SHP77 treated with DMSO at 0.1 percent for 48 hours (cell line): ENCODE data around the gene CYP2U1.
"Not testable (repeated sequence)": the region's sequence is repeated elsewhere in the genome, so short reads cannot be mapped to it uniquely, and the experiment has no call there.

Experiments used
- DNase-seq: peaks from one replicate; lab custom pipeline; 2025; lab: John Stamatoyannopoulos, UW

CYP2U1 gene

GRCh38 chr4:107930821-107931774, at the start of gene CYP2U1:
TSS of gene CYP2U1 (plus strand) at chr4:107931549. CDS start at chr4:107931644, 95 bp downstream.
- DNase-seq: peak; percentile 62

GRCh38 chr4:107885865-107886264, 45.5 kb upstream of the CYP2U1 start:
- no peak for DNase-seq

GRCh38 chr4:107888237-107888636, 43.1 kb upstream of the CYP2U1 start:
- DNase-seq: no peak

- no peak for DNase-seq
These were observed 40.6 kb upstream of the CYP2U1 start for GRCh38 chr4:107890779-107891178.

GRCh38 chr4:107891299-107891698, 40.0 kb upstream of the CYP2U1 start:
- no peak for DNase-seq

- no peak for DNase-seq
These were observed 37.9 kb upstream of the CYP2U1 start for GRCh38 chr4:107893171-107894137.

GRCh38 chr4:107894138-107894603, 37.2 kb upstream of the CYP2U1 start:
- no peak for DNase-seq

GRCh38 chr4:107896158-107896645, 35.1 kb upstream of the CYP2U1 start:
- no peak for DNase-seq

GRCh38 chr4:107896646-107897045, 34.7 kb upstream of the CYP2U1 start:
- no peak for DNase-seq

- DNase-seq: no peak
These were observed 33.5 kb upstream of the CYP2U1 start for GRCh38 chr4:107897823-107898222.

GRCh38 chr4:107900067-107900466, 31.3 kb upstream of the CYP2U1 start:
- no peak for DNase-seq

GRCh38 chr4:107900508-107900907, 30.8 kb upstream of the CYP2U1 start:
- no peak for DNase-seq

GRCh38 chr4:107901213-107901934, 30.0 kb upstream of the CYP2U1 start:
- DNase-seq: no peak

GRCh38 chr4:107902715-107903114, 28.6 kb upstream of the CYP2U1 start:
- no peak for DNase-seq

GRCh38 chr4:107905082-107905481, 26.3 kb upstream of the CYP2U1 start:
- not testable (repeated sequence) for DNase-seq

GRCh38 chr4:107906458-107907100, 24.8 kb upstream of the CYP2U1 start:
- DNase-seq: no peak

GRCh38 chr4:107908377-107908776, 23.0 kb upstream of the CYP2U1 start:
- no peak for DNase-seq

GRCh38 chr4:107913283-107913899, 18.0 kb upstream of the CYP2U1 start:
- no peak for DNase-seq

- no peak for DNase-seq
These were observed 16.1 kb upstream of the CYP2U1 start for GRCh38 chr4:107915220-107915619.

GRCh38 chr4:107916623-107917022, 14.7 kb upstream of the CYP2U1 start:
- DNase-seq: no peak

- no peak for DNase-seq
These were observed 13.8 kb upstream of the CYP2U1 start for GRCh38 chr4:107917500-107917899.
